GM12865 (cell line): Measurements from ENCODE around the gene TMC6.

Experiments used
- DNase-seq: peaks from one replicate; pipeline ENCODE4 v3.0.0; 2010; ENCODE audit warnings: low read depth
- H3K4me3 ChIP-seq: 2 replicates; pipeline ENCODE4 v1.5.1; 2011; ENCODE audit warnings: mild to moderate bottlenecking, low read depth, low read length, control low read depth
- TF ChIP-seq, protein P1 (sequence below): IDR thresholded peaks from 2 replicates; pipeline ENCODE4 v1.5.1; 2011; ENCODE audit warnings: low read length, control low read depth, low read depth, inconsistent platforms; ENCODE audit not compliant: insufficient read depth; ENCODE audit errors: missing control alignments

The TMC6 gene

DNA sequence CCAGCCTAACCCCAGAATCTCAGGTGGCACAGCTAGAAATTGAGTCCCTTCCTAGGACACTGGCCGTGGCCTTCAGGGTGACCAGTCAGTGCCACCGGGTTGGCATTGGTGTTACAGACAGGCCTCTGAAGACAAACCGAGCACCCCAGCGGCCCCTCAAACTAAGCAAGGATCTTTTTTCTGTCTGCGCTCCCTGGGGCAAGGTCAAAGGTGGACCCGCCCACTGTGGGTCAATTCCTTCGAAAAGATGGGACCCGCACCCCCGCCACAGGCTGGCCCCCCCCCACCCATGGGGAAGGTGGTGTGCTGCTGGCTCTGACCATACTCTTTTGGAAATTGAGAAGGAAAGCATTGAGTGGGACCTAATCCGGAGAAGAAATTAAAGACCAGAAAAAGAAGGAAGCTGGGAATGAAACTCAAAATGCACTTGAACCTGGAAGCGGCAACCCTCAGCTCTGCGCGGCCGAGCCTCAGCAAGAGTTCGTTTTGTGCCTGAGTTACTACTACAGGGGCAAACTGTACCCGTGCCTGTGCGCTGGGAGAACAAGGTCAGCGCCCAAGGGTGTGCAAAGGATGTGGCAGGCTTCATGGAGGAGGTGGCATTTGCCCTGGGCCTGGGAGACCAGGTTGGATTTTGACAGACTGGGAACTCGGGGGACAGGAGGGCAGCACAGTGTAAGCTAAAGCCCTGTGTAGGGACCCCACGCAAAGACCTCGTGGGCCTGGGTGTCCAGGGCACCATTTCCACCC lies 20.4 kb downstream of the TMC6 start:
- no peak overlapping the region for H3K4me3 ChIP-seq
- DNase-seq = no peak
- TF ChIP-seq, protein P1, sequence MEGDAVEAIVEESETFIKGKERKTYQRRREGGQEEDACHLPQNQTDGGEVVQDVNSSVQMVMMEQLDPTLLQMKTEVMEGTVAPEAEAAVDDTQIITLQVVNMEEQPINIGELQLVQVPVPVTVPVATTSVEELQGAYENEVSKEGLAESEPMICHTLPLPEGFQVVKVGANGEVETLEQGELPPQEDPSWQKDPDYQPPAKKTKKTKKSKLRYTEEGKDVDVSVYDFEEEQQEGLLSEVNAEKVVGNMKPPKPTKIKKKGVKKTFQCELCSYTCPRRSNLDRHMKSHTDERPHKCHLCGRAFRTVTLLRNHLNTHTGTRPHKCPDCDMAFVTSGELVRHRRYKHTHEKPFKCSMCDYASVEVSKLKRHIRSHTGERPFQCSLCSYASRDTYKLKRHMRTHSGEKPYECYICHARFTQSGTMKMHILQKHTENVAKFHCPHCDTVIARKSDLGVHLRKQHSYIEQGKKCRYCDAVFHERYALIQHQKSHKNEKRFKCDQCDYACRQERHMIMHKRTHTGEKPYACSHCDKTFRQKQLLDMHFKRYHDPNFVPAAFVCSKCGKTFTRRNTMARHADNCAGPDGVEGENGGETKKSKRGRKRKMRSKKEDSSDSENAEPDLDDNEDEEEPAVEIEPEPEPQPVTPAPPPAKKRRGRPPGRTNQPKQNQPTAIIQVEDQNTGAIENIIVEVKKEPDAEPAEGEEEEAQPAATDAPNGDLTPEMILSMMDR = no peak

DNA sequence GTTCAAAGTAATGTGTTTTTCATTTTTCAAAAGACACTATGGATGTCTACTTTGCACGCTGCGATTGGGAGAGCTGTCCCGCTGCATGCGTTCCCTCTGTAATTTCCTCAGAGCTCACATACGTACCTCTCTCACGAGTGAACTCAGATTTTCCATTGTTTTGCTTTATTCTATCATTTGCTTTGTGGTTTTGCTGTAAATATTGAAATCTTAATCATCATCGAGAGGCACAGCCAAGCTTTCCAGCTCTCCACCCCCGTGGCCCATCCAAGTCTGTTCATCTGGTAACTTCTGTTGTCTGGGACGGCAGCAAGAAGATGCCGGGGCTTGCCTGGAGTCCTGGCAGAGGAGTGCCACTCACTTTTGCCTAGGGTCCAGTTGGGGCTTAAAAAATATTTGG lies 21.1 kb downstream of the TMC6 start:
- TF ChIP-seq, protein P1 = no peak
- DNase-seq = no peak
- H3K4me3 ChIP-seq = no peak overlapping the region

DNA sequence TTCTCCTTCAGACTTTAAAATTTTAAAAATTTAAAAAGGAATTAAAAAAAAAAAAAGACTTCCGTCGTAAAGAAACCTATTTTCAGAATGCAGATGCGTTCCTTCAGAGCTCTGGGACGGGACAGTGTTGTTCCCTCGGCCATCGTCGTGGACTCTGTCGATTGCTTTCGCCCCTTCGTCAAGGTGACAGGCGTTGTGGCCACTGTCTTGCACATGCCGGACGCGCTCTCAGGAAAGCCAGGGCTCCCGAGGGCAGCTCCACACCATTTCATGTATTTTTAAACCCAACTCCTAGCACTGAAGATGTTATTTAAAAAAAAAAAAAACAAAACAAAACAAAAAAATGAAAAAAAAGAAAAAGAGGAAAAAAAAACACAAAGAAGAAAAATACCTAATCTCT lies 22.3 kb downstream of the TMC6 start:
- no peak for DNase-seq
- TF ChIP-seq, protein P1 = no peak
- no peak overlapping the region for H3K4me3 ChIP-seq

DNA sequence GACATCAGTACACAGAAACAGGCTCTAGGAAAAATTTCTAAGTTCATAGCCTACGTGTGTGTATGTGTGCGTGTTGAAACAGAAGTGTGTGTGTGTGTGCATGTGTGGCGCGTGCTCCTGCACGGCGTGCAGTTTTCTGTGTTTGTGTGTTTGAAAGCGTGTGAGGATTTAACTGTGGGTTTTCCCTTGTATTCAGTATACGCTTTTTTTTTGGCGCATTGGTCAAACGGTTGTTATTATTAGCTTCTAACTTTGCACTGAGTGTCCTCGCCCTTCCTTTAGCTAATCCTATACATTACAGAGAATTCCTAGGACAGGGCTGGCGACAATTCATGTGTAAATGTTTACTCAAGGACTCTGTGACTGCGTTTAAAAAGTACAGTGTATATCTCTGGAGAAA lies 23.0 kb downstream of the TMC6 start:
- DNase-seq = no peak
- TF ChIP-seq, protein P1 = no peak
- no peak overlapping the region for H3K4me3 ChIP-seq

DNA sequence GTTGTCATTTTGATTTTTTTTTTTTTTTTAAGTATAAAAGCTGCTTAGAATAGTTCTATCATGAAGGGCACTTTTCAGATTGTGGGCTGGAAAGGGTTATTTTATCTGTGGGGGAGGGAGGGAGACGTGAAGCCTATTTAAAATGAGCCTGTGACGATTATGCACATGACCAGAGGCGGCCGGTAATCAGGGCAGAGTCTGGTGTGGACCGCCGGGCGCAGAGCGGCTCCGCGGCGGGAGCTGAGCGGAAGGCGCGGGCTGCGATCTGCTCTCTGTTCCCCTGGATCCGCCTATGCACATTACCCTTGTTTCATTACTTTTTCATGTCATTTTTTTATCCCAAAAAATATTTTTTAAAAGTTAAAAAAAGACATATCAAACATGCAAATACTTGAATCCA lies 23.5 kb downstream of the TMC6 start:
- no peak for DNase-seq
- no peak overlapping the region for H3K4me3 ChIP-seq
- TF ChIP-seq, protein P1 = no peak

DNA sequence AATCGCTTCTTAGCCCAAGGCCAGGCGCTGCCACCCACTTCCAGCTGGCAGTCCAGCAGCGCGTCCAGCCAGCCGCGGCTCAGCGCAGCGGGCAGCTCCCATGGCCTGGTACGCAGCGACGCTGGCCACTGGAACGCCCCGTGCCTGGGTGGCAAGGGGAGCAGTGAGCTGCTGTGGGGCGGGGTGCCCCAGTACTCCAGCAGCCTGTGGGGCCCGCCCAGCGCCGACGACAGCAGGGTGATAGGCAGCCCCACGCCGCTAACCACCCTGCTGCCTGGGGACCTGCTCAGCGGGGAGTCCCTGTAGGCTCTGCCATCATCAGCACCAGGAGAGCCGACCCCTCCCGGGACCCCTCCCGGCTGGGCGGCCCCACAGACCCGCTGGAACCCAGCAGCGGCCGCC lies 24.0 kb downstream of the TMC6 start:
- TF ChIP-seq, protein P1 = no peak
- no peak overlapping the region for H3K4me3 ChIP-seq
- no peak for DNase-seq

DNA sequence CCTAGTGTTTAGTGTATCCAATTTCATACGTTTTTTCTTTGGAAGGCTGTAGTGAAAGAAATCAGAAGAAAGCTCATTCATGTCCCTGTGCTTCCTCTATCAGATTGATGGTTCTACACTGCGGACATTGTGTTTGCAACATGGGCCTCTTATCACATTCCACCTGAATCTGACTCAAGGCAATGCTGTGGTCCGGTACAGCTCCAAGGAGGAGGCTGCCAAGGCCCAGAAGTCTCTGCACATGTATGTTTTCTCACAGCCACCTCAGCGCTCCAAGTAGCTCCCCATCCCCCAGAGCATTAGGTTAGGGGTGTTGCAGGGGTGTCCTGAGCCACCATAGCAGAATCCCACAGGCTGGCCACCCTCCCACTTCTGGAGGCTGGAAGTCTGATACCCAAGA lies 25.2 kb downstream of the TMC6 start:
- DNase-seq = no peak
- TF ChIP-seq, protein P1 = no peak
- H3K4me3 ChIP-seq = no peak overlapping the region
